GM19372 (cell line): ENCODE results near the gene WIPI1.
"Not testable (repeated sequence)": the region's sequence is repeated elsewhere in the genome, so short reads cannot be mapped to it uniquely, and the experiment has no call there.

Experiments used
- ATAC-seq: cut with Tn5 transposase; IDR thresholded peaks from one replicate; pipeline ENCODE4 v1.9.1; 2021; ENCODE audit warnings: mild to moderate bottlenecking, low read depth, moderate library complexity; ENCODE audit not compliant: unreplicated experiment

WIPI1 gene

DNA sequence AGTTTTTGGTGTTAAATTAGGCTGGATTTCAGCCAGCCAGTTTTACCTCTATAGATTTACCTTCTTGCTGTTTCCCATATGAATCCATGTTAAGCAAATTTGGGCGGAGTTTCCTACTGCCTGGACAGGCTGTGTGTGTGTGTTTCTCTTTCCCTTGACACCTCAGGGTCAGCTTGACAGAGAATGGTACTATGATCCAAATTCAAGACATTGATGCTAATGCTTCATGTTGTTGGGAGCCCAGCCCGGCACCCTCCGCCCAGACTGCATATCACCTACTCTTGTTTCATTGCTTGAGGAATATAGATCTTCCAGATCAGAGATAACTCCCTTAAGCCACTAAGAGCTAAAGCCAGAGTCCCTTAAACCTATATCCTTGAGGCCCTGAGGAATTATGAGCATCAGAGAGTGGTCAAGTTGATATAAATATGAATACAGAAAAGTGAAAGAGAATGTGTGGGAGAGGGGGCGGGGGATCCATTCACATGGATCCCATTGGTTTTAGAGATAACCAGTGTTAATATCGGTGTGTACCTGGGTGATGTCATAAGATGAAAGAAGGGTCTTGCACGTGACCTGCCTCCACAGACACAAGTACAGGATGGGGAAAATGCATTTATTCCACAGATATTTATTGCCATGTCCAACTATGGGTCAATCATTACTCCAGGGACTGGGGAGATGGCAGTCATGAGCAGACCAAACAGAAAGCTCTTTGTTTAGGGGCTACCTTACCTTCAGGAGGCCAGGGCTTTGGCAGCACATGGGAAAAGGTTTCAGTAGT lies 69.7 kb downstream of the WIPI1 start:
- no peak for ATAC-seq

DNA sequence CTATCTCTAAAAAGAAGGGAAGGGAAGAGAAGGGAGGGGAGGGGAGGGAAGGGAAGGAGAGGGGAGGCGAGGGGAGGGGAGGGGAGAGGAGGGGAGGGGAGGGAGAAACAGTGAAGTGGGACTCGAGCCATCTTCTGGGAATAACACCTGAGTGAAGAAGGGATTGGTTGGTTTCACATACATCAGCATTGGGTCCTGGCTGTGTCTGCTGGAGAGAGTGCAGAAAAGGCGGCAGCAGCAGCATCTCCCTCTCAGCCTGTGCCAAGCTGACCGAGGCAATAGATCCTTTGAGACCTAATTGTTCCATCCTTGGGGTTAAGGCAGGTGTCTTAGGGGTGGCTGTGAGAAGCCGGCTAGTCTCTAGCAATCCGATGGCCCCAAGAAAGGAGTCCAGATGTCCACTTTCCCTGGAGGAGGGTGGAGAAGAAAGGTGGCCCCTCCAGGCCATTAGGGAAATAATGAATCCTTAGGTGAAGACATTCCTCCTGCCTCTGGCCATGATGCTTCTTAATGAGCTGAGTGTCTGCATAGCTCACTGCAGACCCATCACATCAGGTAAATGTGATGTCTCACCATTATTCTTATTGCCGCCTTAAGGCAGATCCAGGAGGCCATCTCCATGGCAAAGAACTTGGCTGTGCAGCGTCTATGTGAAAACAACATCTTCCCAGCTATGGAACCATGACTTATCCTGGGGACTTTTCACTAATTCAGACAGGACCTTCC lies 71.6 kb downstream of the WIPI1 start:
- no peak for ATAC-seq

DNA sequence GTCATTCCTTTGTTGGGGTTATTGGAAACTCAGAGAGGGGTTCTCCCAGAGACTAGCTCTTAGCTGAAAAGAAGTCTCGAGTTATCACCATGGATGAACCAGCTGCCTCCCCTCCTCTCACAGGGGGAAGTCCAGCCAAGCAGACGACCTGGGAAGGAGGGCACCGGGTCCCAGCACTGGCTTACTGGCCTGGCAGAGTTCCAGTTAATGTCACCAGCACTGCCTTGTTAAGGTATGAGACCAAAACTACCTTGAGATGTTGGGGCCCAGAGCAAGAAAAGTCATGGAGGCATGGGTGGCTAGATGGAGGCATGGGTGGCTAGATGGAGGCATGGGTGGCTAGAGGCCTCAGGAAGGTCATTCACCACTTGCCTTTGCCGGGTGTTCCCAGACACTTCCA lies 72.4 kb downstream of the WIPI1 start:
- ATAC-seq, result no peak

DNA sequence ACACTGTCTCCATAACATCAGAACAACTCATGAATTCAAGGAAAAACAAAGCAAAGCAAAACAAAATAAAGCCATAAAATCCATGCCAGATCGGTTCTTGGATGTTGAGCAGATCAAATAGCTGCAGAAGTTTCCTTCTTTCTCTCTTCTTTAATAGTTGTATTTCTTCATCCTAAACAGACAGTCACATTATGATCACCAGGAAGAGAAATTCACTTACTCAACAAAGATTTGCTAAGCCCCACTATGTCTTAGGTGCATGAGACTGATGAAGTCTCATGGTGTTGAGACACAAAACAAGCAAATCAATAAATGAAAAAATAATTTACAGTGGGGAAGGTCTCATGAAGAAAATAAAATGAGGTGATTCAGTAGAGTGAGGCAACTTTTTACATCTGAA lies 72.8 kb downstream of the WIPI1 start:
- no peak for ATAC-seq

DNA sequence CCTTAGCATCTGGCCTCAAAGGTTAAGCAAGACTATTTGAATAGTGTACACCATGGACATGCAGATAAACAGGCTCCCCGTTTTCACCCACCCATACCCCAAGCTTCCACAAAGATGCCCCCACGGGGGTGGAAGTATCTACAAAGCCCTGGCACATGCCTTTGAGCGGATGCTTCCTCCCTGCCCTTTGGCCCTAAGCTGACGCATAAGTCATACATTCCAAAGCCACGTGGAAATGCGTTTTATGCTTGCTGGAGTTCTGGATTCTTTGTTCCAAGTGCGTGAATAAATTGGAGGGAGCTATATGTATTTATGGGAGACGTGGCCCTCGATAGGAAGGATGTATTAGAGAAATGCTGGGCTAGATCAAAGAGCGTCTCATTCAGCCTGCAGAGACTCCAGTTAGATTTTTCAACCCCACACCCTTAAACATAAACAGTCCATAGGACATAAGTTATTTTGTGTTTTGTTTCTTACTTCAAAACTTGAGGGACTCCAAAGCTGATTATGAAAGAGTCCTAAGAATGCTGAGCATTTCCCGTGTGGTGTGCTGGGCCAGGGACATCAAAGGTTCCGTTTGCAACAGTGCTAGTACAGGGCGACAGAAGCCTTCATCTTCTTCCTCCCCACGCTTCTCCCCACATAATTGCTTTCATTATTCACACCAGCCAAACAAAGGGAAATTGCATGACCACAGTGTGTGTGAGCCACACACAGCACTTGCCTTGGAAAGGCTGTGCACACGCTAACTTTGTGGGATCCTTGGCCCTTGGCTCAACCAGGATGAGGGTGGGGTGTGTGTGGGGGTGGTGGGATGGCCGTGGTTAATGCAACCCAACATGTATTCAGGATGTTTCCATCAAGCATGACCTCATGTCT lies 73.6 kb downstream of the WIPI1 start:
- no peak for ATAC-seq

DNA sequence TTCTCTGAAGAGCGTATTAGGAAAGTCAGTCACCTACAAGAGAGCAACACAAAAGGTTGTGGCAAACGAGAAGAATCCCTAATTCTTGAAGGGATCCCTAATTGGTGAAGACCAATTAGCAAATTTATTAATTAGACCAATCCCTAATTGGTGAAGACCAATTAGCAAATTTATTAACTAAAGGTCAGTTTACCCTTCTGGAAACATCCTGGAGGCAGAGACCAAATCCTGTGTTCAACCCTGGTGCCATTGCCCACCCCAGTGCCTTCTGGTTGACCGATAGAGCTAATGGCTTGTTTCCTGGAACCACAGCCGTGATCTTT lies 74.2 kb downstream of the WIPI1 start:
- no peak for ATAC-seq

DNA sequence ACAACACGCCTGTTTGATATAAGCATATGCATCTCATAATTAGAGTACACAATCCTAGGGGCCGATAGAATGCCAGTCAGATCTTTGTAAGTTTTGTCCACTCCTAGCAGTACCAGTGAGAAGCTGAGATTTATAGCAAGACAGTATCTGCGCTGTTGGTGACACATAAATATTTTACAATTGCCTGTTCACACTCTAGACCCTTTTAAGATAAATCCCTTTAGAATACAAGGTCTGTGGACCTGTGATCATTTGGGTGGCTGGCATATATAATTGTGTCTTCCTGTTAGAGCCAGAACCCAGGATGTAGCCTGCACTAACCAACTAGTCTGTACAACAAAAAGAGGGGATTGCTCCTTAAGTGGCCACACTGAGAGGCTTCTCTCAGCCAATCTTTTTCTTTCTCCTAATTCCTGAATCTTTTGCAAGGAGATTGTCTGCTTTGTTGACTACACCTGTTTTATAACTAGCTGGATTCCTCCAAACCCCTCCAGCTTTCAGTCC lies 74.7 kb downstream of the WIPI1 start:
- ATAC-seq, result no peak

DNA sequence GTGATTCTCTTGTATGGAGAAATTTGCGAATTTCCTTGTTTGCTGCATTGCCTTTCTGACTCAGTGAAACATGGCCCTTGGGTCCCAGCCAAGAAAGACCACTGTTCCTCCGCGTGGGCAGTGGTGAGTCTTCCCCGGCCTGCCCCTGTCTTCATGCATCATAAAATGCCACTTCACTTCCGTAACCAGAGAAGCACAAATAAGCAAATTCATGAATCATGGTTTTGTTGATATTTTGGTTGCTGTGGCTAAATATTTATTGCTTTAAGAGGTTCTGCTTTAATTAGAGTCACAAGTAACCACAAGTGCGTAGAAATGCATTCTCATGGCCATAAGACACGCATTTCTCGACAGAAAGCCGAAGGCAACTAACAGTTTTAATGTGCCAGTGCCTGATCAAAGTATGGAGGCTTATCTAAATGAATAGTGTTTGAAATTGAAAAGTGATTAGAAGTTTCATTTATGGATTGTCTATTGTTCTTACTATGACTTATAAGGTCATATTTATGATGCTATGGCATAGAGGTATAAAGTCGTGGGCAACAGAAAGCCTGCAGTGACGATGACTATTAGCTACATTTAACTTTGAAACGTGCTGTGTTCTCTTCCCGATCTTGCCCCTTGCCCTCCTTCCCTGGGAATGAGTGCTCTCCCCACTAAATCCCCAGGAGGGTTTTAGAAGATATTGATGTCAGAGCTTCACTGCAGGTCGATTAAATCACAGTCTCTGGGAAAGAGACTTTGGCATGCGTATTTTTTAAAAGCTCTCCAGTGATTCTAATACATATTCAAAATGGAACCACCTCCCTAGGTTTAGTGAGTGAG lies 76.0 kb downstream of the WIPI1 start:
- ATAC-seq, result no peak

DNA sequence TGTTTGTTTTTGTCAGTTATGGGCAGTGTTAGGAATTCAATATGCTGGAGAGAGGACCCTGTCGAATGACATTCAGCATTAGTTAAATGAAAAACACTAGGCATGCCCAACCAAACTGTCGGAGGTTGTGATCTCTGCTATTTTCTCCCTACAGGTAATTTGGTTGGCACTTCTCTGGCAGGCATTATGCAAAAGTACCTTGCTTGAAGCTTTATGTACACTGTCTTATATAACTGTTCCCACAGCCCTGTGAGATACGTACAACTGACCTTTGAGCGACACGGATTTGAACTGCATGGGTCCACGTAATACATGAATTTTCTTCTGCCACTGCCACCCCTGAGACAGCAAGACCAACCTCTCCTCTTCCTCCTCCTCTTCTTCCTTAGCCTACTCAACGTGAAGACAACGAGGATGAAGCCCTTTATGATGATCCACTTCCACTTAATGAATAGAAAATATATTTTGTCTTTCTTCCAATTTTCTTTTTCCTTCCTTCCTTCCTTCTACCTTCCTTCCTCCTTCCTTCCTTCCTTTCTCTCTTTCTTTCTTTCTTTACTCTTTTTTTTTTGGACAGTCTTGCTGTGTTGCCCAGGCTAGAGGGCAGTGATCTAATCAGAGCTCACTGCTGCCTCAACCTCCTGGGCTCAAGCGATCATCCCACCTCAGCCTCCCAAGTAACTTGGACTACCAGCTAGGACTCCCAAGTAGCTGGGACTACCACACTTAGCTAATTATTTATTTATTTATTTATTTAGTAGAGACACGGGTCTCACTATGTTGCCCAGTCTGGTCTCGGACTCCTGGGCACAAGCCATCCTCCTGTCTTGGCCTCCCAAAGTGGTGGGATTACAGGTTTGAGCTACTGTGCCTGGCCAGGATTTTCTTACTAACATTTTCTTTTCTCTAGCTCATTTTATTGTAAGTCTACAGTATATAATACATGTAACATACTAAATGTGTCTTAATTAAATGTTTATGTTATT lies 77.3 kb downstream of the WIPI1 start:
- no peak for ATAC-seq

DNA sequence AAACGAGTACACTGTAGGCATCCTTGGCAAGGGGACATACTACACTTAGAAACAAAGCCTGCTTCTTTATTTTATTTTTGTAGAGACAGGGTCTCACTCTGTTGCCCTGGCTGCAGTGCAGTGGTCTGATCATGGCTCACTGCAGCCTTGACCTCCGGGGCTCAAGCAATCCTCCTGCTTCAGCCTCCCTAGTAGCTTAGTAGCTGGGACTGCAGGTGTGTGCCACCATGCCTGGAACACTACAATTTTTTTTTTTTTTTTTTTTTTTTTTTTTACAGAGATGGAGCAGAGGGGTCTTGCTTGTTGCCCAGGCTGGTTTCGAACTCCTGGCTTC lies 78.2 kb downstream of the WIPI1 start:
- ATAC-seq, result no peak

DNA sequence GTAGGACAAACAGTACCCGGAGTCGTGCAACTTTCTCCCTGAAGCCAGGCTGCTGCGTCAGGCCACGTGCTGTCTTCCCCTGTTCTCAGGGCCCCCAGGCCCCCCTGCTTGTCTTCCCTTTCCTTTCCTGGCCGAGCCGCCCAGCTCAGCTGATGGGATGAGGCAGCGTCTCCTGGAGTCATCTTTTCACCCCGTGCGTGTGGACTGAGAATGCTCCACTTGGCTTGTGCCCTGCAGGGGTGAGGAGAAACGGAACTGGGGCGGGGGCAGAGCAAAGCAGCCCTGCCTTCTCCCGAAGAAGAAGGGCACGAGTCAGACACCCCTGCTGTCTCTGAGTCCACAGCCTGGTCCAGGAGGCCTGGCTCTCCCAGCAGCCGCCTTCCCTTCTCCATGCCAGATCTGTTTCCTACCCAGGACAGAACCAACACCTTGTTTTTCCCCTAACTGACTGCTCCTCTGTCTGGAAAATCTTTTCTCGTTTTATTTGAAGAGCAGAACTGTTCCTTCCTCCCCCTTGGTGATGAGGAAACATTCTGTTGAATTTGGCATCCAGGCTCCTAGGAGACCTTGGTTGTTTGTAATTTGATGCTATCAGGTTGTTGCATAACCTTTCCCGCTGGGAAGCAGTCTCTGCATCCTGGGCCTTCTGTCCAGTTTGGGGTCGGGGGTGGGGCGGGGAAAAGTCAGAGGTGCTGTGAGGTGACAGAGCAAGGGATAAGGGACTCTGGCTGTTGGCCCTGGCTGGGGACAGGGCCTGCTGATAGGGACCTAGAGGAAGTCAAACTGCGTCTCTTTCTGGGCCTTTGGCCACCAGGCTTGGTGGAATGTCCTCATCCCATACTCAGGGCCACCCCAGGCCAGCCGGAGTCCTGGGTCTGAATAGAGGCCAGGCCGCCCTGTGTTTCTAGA lies 78.8 kb downstream of the WIPI1 start:
- no peak for ATAC-seq

DNA sequence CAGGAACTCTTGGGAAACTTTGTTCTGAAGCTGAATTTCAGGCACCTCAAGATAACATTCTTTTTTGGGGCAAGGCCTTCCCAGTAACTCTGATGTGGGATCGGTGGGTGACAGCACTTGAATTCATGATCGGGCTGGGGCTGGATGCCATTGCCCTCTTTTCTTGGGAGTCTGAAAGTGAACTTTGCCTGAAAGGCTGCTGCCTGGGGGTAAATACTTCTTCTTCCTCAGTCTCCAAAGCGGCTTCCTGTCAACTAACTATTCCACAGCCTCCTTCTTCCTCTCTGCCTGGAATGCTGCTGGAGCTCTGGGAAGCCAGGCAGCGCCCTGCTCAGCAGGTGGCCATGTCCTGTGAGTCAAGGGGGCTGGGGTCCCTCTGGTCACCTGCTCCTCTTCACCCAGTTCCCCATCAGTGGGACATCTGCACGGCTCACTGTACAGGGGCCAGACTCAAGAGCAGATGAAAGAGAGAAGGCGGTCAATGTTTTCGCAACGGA lies 79.5 kb downstream of the WIPI1 start:
- ATAC-seq, result no peak

DNA sequence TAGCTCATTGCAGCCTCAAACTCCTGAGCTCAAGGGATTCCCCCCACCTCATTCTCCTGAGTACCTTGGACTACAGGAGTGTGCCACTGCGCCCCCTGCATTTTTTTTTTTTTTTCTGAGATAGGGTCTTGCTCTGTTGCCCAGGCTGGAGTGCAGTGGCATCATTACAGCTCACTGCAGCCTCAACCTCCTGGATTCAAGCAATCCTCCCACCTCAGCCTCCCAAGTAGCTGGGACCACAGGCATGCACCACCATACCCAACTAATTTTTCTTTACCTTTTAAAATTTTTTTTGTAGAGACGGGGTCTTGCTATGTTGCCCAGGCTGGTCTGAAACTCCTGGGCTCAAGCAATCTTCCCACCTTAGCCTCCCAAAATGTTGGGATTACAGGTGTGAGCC lies 81.1 kb downstream of the WIPI1 start:
- ATAC-seq, result not testable (repeated sequence)

DNA sequence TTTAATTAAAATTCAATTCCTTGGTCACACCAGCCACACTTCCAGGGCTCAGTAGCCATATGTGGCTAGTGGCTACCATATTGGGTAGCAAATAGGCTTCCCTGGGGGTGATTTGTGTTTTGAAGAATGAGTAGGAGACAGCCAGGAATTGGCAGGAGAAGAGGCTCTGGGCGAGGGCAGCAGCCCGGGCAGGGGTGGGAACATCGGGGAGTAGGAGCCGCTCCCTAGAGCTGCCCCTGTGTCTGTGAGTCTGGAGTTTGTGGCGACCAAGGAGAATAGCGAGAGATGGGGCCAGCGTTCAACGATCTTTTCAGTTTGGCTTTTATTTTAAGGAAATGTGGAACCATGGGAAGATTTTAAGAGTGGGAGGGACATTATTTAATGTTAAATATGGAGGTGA lies 81.7 kb downstream of the WIPI1 start:
- no peak for ATAC-seq
